ENCODE results near the gene MAP3K20. TPM values are rescaled to one million over a fixed set of nuclear protein-coding genes. Genes with fewer than 3 reads are reported as not detected.
A peak's percentile ranks its signal among the peaks of the same experiment; 100 is the strongest.
"Not testable (repeated sequence)": the region's sequence is repeated elsewhere in the genome, so short reads cannot be mapped to it uniquely, and the experiment has no call there.

Gene MAP3K20
- polyA plus RNA-seq, 1 donor from 2014 or later = 7.9 TPM

- H3K36me3 Mint-ChIP-seq = peaks cover 5% of the 10 kb centered on the region
- H3K4me3 Mint-ChIP-seq = no peak overlapping the region
- no peaks in the 10 kb centered on the region for H3K27me3 Mint-ChIP-seq
- H3K4me1 Mint-ChIP-seq = peaks cover 18 to 39% (median 19%) of the 10 kb centered on the region in 3 donors
- no peak overlapping the region for H3K27ac Mint-ChIP-seq
- no peaks in the 10 kb centered on the region for H3K9me3 Mint-ChIP-seq
Observed at GRCh38 chr2:173117678-173118077, 42.0 kb downstream of the MAP3K20 start.

- peaks cover 7% of the 10 kb centered on the region for H3K36me3 Mint-ChIP-seq
- H3K9me3 Mint-ChIP-seq = no peaks in the 10 kb centered on the region
- H3K4me1 Mint-ChIP-seq = peaks cover 13 to 35% (median 17%) of the 10 kb centered on the region in 3 donors
- no peak overlapping the region for H3K4me3 Mint-ChIP-seq
- no peaks in the 10 kb centered on the region for H3K27me3 Mint-ChIP-seq
- H3K27ac Mint-ChIP-seq = no peak overlapping the region
Observed at GRCh38 chr2:173118395-173118794, 42.7 kb downstream of the MAP3K20 start.

- Mint-ChIP-seq H3K27me3 (no peaks in the 10 kb centered on the region), H3K4me1 (peaks cover 9 to 35% (median 12%) of the 10 kb centered on the region in 3 donors), H3K27ac (no peak overlapping the region), H3K9me3 (no peaks in the 10 kb centered on the region), H3K36me3 (peaks cover 9% of the 10 kb centered on the region), H3K4me3 (no peak overlapping the region)
Observed at GRCh38 chr2:173119069-173119807, 43.6 kb downstream of the MAP3K20 start.

DNA sequence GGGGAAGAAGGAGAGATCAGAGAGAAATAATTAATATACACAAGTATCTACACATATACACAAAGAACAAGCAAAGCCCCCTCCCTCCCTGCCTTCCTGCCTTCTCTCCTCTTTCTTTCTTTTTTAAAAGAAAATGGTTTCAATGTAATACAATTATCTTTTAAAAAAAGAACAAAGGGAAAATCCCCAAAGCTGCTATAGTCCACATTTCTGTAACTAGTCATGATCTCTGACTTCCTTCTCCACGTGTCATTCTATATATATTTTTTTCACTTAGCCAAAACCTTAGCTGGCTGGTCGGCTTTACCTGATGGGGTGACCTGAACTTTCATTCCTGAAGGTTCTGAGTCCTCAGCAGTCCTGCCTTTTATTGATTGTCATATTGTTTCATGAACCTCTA lies 44.3 kb downstream of the MAP3K20 start:
- H3K27ac Mint-ChIP-seq = no peak overlapping the region
- H3K27me3 Mint-ChIP-seq = no peaks in the 10 kb centered on the region
- peaks cover 6% of the 10 kb centered on the region for H3K36me3 Mint-ChIP-seq
- H3K4me1 Mint-ChIP-seq = peaks cover 9 to 30% (median 12%) of the 10 kb centered on the region in 3 donors
- no peak overlapping the region for H3K4me3 Mint-ChIP-seq
- H3K9me3 Mint-ChIP-seq = no peaks in the 10 kb centered on the region

DNA sequence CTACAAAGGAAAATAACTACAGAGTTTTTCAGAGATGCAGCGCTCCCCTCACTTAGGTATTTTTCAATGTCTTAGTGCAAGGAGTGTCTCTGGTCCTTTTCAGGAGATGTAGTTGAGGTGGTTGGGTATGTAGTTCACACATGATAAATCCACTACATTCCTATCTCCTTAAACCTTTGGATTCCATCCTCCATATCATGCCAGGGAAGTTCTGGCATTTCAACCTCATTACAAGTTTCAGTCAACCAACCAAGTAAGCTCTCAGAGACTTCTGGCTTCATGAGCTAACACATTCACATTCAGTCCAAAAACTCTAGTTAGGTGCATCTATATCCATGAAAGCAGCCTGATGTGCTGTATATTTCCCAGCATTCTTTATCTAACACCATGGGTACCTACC lies 47.3 kb downstream of the MAP3K20 start:
- peaks cover 4% of the 10 kb centered on the region for H3K36me3 Mint-ChIP-seq
- no peak overlapping the region for H3K4me3 Mint-ChIP-seq
- H3K4me1 Mint-ChIP-seq = peaks cover 9 to 19% (median 14%) of the 10 kb centered on the region in 3 donors
- no peak overlapping the region for H3K27ac Mint-ChIP-seq
- no peaks in the 10 kb centered on the region for H3K27me3 Mint-ChIP-seq
- H3K9me3 Mint-ChIP-seq = no peaks in the 10 kb centered on the region

- H3K4me3 Mint-ChIP-seq = no peak overlapping the region
- H3K27me3 Mint-ChIP-seq = no peaks in the 10 kb centered on the region
- peaks cover 7 to 14% (median 9%) of the 10 kb centered on the region in 3 donors for H3K4me1 Mint-ChIP-seq
- peaks cover 6% of the 10 kb centered on the region for H3K36me3 Mint-ChIP-seq
- H3K27ac Mint-ChIP-seq = peak overlapping the region in 1 of 3 donors; percentile 66
- H3K9me3 Mint-ChIP-seq = no peaks in the 10 kb centered on the region
Observed at GRCh38 chr2:173124441-173124840, 48.8 kb downstream of the MAP3K20 start.

DNA sequence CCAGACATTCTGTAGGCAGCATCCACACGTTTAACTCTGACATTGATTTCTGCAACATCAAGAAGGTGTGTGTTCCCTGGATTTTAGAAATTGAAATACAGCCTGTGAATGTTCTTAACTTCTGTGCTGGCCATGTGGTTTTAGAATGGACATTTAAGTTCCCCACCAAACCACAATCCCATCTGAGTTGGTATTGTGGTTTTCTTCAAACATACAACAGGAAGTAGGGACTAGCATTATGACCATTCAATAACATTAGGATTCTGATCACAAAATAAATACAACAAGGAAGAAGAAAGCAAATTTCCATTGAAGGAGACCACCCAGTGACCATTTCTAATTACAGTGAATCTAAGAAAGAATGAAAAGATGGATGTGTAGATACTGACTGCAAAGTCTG lies 51.2 kb downstream of the MAP3K20 start:
- Mint-ChIP-seq H3K27ac (no peak overlapping the region), H3K4me3 (no peak overlapping the region), H3K36me3 (peaks cover 6% of the 10 kb centered on the region), H3K9me3 (no peaks in the 10 kb centered on the region), H3K27me3 (no peaks in the 10 kb centered on the region), H3K4me1 (peaks cover 3 to 7% (median 4%) of the 10 kb centered on the region in 3 donors)

DNA sequence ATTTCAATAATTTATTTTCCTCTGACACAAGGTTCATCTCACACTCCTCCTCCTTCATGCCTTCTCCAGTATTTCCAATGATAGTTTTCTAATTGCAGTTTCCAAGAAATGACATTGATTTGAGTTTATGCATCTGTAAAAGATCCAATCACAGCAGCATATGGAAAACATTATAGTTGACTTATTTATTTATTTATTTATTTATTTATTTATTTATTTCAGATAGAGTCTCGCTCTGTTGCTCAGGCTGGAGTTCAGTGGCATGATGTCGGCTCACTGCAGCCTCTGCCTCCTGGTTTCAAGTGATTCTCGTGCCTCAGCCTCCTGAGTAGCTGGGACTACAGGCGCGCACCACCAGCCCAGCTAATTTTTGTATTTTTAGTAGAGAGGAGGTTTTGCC lies 52.5 kb downstream of the MAP3K20 start:
- H3K4me3 Mint-ChIP-seq, H3K36me3 Mint-ChIP-seq, H3K27me3 Mint-ChIP-seq, H3K9me3 Mint-ChIP-seq, H3K4me1 Mint-ChIP-seq, H3K27ac Mint-ChIP-seq: not testable (repeated sequence)

GRCh38 chr2:173130496-173131465 lies 55.1 kb downstream of the MAP3K20 start:
- Mint-ChIP-seq H3K27me3 (no peaks in the 10 kb centered on the region), H3K4me3 (no peak overlapping the region), H3K9me3 (no peaks in the 10 kb centered on the region), H3K36me3 (peaks cover 3% of the 10 kb centered on the region), H3K27ac (no peak overlapping the region), H3K4me1 (peaks cover 0 to 4% (median 3%) of the 10 kb centered on the region in 3 donors)

- H3K4me1 Mint-ChIP-seq = peaks cover 6 to 12% (median 8%) of the 10 kb centered on the region in 3 donors
- no peak overlapping the region for H3K4me3 Mint-ChIP-seq
- H3K27ac Mint-ChIP-seq = no peak overlapping the region
- peaks cover 3% of the 10 kb centered on the region for H3K36me3 Mint-ChIP-seq
- no peaks in the 10 kb centered on the region for H3K27me3 Mint-ChIP-seq
- no peaks in the 10 kb centered on the region for H3K9me3 Mint-ChIP-seq
Observed at GRCh38 chr2:173132531-173132930, 56.9 kb downstream of the MAP3K20 start.

- Mint-ChIP-seq H3K27me3 (no peaks in the 10 kb centered on the region), H3K4me1 (peaks cover 6 to 12% (median 8%) of the 10 kb centered on the region in 3 donors), H3K9me3 (no peaks in the 10 kb centered on the region), H3K36me3 (no peaks in the 10 kb centered on the region), H3K4me3 (no peak overlapping the region), H3K27ac (no peak overlapping the region)
Observed at GRCh38 chr2:173134703-173135102, 59.1 kb downstream of the MAP3K20 start.

- Mint-ChIP-seq H3K4me1 (peaks cover 6 to 9% (median 8%) of the 10 kb centered on the region in 3 donors), H3K36me3 (no peaks in the 10 kb centered on the region), H3K9me3 (no peaks in the 10 kb centered on the region), H3K27me3 (no peaks in the 10 kb centered on the region), H3K4me3 (no peak overlapping the region), H3K27ac (no peak overlapping the region)
Observed at GRCh38 chr2:173136067-173136466, 60.4 kb downstream of the MAP3K20 start.

DNA sequence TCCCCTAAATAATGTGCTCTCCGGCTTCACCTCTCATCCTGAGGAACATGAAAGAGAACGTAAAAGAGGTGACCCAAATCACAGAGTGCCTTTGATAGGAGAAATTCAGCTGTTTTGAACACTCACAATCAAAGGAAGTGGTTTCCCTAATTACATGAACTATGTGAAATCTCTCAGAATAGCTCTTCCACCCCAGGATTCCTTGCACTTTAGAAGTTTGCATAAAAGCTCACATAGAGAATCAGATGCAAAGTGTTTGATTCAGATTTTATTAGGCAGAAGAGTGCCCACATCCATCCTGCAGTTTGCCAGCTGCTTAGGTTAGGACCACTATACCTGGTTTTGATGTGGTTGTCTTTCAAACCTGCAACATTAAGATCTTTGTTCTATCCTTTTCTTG lies 61.0 kb downstream of the MAP3K20 start:
- Mint-ChIP-seq H3K36me3 (no peaks in the 10 kb centered on the region), H3K27me3 (no peaks in the 10 kb centered on the region), H3K9me3 (peaks cover 0 to 4% (median 3%) of the 10 kb centered on the region in 3 donors), H3K27ac (no peak overlapping the region), H3K4me1 (peaks cover 6 to 9% (median 8%) of the 10 kb centered on the region in 3 donors), H3K4me3 (no peak overlapping the region)

- Mint-ChIP-seq H3K27me3 (no peaks in the 10 kb centered on the region), H3K36me3 (no peaks in the 10 kb centered on the region), H3K4me1 (peaks cover 6 to 9% (median 8%) of the 10 kb centered on the region in 3 donors), H3K27ac (no peak overlapping the region), H3K4me3 (no peak overlapping the region), H3K9me3 (peaks cover 0 to 6% (median 5%) of the 10 kb centered on the region in 3 donors)
Observed at GRCh38 chr2:173137610-173138009, 62.0 kb downstream of the MAP3K20 start.

GRCh38 chr2:173138962-173139361 lies 63.3 kb downstream of the MAP3K20 start:
- no peak overlapping the region for H3K4me3 Mint-ChIP-seq
- H3K27ac Mint-ChIP-seq = no peak overlapping the region
- peaks cover 0 to 6% (median 5%) of the 10 kb centered on the region in 3 donors for H3K9me3 Mint-ChIP-seq
- no peaks in the 10 kb centered on the region for H3K36me3 Mint-ChIP-seq
- peaks cover 6 to 9% (median 8%) of the 10 kb centered on the region in 3 donors for H3K4me1 Mint-ChIP-seq
- no peaks in the 10 kb centered on the region for H3K27me3 Mint-ChIP-seq
